Thyroid gland (tissue), 4 donors: Measurements from ENCODE around the gene MARVELD3. TPM values are rescaled to one million over a fixed set of nuclear protein-coding genes. Genes with fewer than 3 reads are reported as not detected.

ENCODE experiments used
- DNase-seq, 2 donors: peaks; one replicate each; pipeline ENCODE4 v3.0.0-alpha.2; 2019
- H3K27ac ChIP-seq, 3 donors: fragments of 200-600 bp; sonication (generic); 1 replicate in 2 of 3; 2 replicates in 1 of 3; pipeline ENCODE4 v1.5.1; 2016 to 2019; ENCODE audit warnings: mild to moderate bottlenecking in 1 of 3, moderate library complexity in 1 of 3
- H3K27me3 ChIP-seq: fragments of 200-600 bp; sonication (generic); one replicate; pipeline ENCODE4 v1.5.1; 2019
- H3K36me3 ChIP-seq, 2 donors: fragments of 200-600 bp; sonication (generic); one replicate each; pipeline ENCODE4 v1.5.1; 2016 to 2019
- H3K4me1 ChIP-seq, 2 donors: fragments of 200-600 bp; sonication (generic); one replicate each; pipeline ENCODE4 v1.5.1; 2017 to 2019
- H3K4me3 ChIP-seq, 3 donors: fragments of 200-600 bp; sonication (generic); replicated peaks in 1 of 3; 1 replicate in 2 of 3; 2 replicates in 1 of 3; pipeline ENCODE4 v1.5.1; 2016; ENCODE audit warnings: mild to moderate bottlenecking in 1 of 3
- H3K9me3 ChIP-seq: fragments of 200-600 bp; sonication (generic); one replicate; pipeline ENCODE4 v1.5.1; 2017
- CTCF ChIP-seq, 6 experiments: fragments of 200-600 bp in 3 of 6; fragments of 450-650 bp in 3 of 6; sonication (generic) in 3 of 6; IDR thresholded peaks; one replicate each; pipeline ENCODE4 v1.5.1; 2016 to 2019; ENCODE audit warnings: antibody characterized with exemption in 6 of 6, mild to moderate bottlenecking in 2 of 6, inconsistent platforms in 1 of 6, moderate library complexity in 1 of 6
- POLR2A ChIP-seq, 2 donors: fragments of 450-650 bp; IDR thresholded peaks; one replicate each; pipeline ENCODE4 v1.6.1; 2017; ENCODE audit warnings: antibody characterized with exemption in 2 of 2, mild to moderate bottlenecking in 2 of 2, moderate library complexity in 1 of 2
- WGBS, 2 donors: methylation state at CpG; one replicate each; pipeline ENCODE4 v1.1.5; 2017; 5-methylcytosine and 5-hydroxymethylcytosine counted together
- intact Hi-C: fragments of 100-400 bp; cut with DNase I; formaldehyde crosslinking; loops from one replicate; pipeline ENCODE4 v1.15.1; 2023
- total RNA-seq, 4 donors: library from RNA; depleted of rRNA; stranded (reverse); fragments of >200 nt; gene quantifications; one replicate each; pipeline ENCODE4 v1.2.3, GENCODE V29; 2016

Gene MARVELD3
- total RNA-seq, 4 donors from 2014 or later: 7.7 to 11.5 (median 9.9) TPM

DNA sequence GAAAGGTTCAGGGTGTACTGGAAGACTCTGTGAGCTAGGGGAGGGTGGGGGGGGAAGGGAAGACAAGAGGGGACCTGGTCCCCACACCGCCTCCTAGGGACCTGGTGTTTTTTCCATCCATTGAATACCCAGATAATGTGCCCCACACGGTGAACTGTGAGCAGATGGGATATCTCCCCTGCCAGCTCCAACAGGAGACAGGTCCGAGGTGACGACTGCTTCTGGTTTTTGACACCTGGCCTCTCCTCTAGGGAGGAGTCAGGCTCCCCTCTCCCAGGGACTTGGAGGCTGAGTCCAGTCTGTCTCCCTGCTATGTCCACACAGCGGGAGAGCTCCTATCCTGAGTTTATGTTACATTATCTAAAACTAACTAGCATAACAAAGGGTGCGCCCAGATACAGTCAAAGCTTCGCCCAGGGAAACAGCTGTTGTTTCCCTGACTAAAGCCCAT, 1.8 kb downstream of the MARVELD3 start:
- peaks cover 4 to 10% of the 10 kb centered on the region in 2 donors for H3K4me1 ChIP-seq
- intact Hi-C loops: no loop called here
- H3K27me3 ChIP-seq: no peaks in the 10 kb centered on the region
- no peak overlapping the region for H3K27ac ChIP-seq
- no peak for DNase-seq
- WGBS, 2 donors: 83 to 89% methylated on average over 7 of the region's 7 CpGs
- H3K4me3 ChIP-seq: no peak overlapping the region
- no peaks in the 10 kb centered on the region for H3K36me3 ChIP-seq
- TF ChIP-seq CTCF (IDR thresholded peaks at IDR 0.05) (no peak), POLR2A (IDR thresholded peaks at IDR 0.05) (no peak)
- no peaks in the 10 kb centered on the region for H3K9me3 ChIP-seq

GRCh38 chr16:71628810-71629209, 2.8 kb downstream of the MARVELD3 start:
- no peaks in the 10 kb centered on the region for H3K9me3 ChIP-seq
- H3K36me3 ChIP-seq: no peaks in the 10 kb centered on the region
- peak; percentile 74 to 77 for DNase-seq
- H3K27me3 ChIP-seq: no peaks in the 10 kb centered on the region
- H3K4me1 ChIP-seq: peaks cover 4 to 10% of the 10 kb centered on the region in 2 donors
- no peak overlapping the region for H3K4me3 ChIP-seq
- TF ChIP-seq CTCF (IDR thresholded peaks at IDR 0.05) (no peak), POLR2A (IDR thresholded peaks at IDR 0.05) (peak in 1 of 2 donors; percentile 38)
- intact Hi-C loops: no loop called here
- WGBS, 2 donors: 16% methylated on average over 5 of the region's 5 CpGs
- H3K27ac ChIP-seq: peak overlapping the region in 1 of 3 donors; percentile 65

- Histone ChIP-seq H3K4me3 (no peak overlapping the region), H3K27me3 (no peaks in the 10 kb centered on the region), H3K9me3 (no peaks in the 10 kb centered on the region), H3K36me3 (no peaks in the 10 kb centered on the region), H3K4me1 (peaks cover 4 to 10% of the 10 kb centered on the region in 2 donors), H3K27ac (peak overlapping the region in 1 of 3 donors; percentile 65)
- 61 to 62% methylated on average over 11 of the region's 11 CpGs for WGBS, 2 donors
- DNase-seq: no peak
- intact Hi-C loops: no loop called here
- TF ChIP-seq POLR2A (IDR thresholded peaks at IDR 0.05): no peak
- no peak for TF ChIP-seq CTCF (IDR thresholded peaks at IDR 0.05)
Measured at GRCh38 chr16:71629278-71630016, 3.5 kb downstream of the MARVELD3 start.

DNA sequence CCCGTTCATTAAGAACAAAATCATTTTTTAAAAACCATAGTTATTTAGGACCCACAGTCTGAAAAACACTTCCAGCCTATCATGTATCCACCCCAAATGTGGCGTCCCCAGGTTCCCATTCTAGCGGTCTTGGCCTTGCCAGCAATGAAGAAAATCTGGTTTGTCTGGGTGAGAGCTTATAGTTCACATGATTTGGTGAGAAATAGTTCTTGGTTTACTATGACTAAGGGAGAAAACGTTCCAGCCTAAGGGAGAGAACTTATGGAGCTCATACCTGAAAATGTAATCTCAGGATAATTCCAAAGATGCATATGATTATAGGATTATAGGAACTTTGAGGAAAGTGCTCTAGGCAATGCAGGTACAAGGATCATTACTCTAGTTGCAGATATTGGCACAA, 4.8 kb downstream of the MARVELD3 start:
- intact Hi-C loops: no loop called here
- Histone ChIP-seq H3K27me3 (no peaks in the 10 kb centered on the region), H3K27ac (no peak overlapping the region), H3K4me1 (peaks cover 4 to 10% of the 10 kb centered on the region in 2 donors), H3K36me3 (no peaks in the 10 kb centered on the region), H3K9me3 (no peaks in the 10 kb centered on the region), H3K4me3 (no peak overlapping the region)
- no peak for TF ChIP-seq POLR2A (IDR thresholded peaks at IDR 0.05)
- no peak for TF ChIP-seq CTCF (IDR thresholded peaks at IDR 0.05)
- 91 to 96% methylated on average over 4 of the region's 4 CpGs for WGBS, 2 donors
- no peak for DNase-seq

DNA sequence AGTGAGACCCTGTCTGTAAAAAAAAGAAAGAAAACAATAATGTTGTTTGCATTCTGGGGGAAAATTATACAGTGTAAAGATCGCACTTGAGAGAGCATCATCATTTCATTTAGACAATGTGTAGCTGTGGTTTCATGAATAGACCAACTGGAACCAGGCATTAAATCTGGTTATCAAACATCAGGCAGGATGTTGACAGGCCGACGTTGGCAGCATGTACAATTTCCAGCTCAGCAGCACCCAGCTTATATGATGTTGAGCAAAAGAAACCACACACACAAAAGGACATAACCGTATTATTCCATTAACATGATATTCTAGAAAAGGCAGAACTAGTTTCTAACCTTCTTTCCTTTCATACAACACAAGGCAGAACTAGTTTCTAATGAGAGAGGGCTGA, 5.8 kb downstream of the MARVELD3 start:
- H3K27me3 ChIP-seq: no peaks in the 10 kb centered on the region
- intact Hi-C loops: no loop called here
- WGBS, 2 donors: 81 to 85% methylated on average over 4 of the region's 4 CpGs

More for the DNA sequence above, 5.8 kb downstream of the MARVELD3 start:
- Histone ChIP-seq H3K4me1 (peaks cover 2 to 10% of the 10 kb centered on the region in 2 donors), H3K9me3 (no peaks in the 10 kb centered on the region), H3K27ac (no peak overlapping the region), H3K36me3 (no peaks in the 10 kb centered on the region), H3K4me3 (no peak overlapping the region)
- TF ChIP-seq POLR2A (IDR thresholded peaks at IDR 0.05): no peak
- TF ChIP-seq CTCF (IDR thresholded peaks at IDR 0.05): no peak
- DNase-seq: no peak
